Nephron progenitor cell (in vitro differentiated cells): ENCODE results near the gene NMB.

Source experiments
- DNase-seq: peaks from one replicate; pipeline ENCODE4 v3.0.0; 2021
- H3K27ac Mint-ChIP-seq: 2 replicates; pipeline ENCODE4 v1.8.0; 2021; ENCODE audit warnings: mild to moderate bottlenecking, moderate library complexity, mixed read lengths
- H3K27me3 Mint-ChIP-seq: 2 replicates; pipeline ENCODE4 v1.8.0; 2021; ENCODE audit warnings: mild to moderate bottlenecking, low read depth, mixed read lengths; ENCODE audit not compliant: poor library complexity
- H3K36me3 Mint-ChIP-seq: 2 replicates; pipeline ENCODE4 v1.8.0; 2021; ENCODE audit warnings: low read depth, mixed read lengths
- H3K4me1 Mint-ChIP-seq: 2 replicates; pipeline ENCODE4 v1.8.0; 2021; ENCODE audit warnings: mixed read lengths
- H3K4me3 Mint-ChIP-seq: 2 replicates; pipeline ENCODE4 v1.8.0; 2021; ENCODE audit warnings: mild to moderate bottlenecking, moderate library complexity, mixed read lengths
- H3K9me3 Mint-ChIP-seq: 2 replicates; pipeline ENCODE4 v1.8.0; 2021; ENCODE audit warnings: mild to moderate bottlenecking, moderate library complexity, mixed read lengths
- TF ChIP-seq, protein P1 (sequence below): fragments of 200-600 bp; sonication (generic); IDR thresholded peaks from 2 replicates; pipeline ENCODE4 v1.5.0; 2021; ENCODE audit warnings: antibody characterized with exemption

Gene NMB

DNA sequence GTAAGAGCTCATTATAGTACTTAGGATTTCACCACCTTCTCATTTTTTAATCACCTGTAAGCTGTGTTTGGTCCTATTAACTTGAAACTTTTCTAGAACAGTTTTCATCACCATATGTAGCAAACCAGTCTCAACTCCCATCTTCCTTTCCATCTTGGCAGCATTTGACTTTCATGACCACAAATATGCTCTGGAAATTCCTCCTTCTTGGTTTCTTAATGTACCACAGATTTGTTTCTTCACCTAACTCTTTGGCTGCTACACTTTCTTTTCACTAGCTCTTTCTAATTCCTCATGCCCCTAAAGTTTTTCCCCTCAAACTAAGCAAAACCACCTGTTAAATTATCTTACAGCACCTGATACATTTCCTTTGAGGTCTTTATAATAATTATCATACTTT, 13.2 kb upstream of the NMB start:
- Mint-ChIP-seq H3K27ac (no peak overlapping the region), H3K36me3 (peaks cover 68% of the 10 kb centered on the region), H3K9me3 (peaks cover 7% of the 10 kb centered on the region), H3K27me3 (no peaks in the 10 kb centered on the region), H3K4me1 (no peaks in the 10 kb centered on the region), H3K4me3 (no peak overlapping the region)
- DNase-seq = no peak
- TF ChIP-seq, protein P1, sequence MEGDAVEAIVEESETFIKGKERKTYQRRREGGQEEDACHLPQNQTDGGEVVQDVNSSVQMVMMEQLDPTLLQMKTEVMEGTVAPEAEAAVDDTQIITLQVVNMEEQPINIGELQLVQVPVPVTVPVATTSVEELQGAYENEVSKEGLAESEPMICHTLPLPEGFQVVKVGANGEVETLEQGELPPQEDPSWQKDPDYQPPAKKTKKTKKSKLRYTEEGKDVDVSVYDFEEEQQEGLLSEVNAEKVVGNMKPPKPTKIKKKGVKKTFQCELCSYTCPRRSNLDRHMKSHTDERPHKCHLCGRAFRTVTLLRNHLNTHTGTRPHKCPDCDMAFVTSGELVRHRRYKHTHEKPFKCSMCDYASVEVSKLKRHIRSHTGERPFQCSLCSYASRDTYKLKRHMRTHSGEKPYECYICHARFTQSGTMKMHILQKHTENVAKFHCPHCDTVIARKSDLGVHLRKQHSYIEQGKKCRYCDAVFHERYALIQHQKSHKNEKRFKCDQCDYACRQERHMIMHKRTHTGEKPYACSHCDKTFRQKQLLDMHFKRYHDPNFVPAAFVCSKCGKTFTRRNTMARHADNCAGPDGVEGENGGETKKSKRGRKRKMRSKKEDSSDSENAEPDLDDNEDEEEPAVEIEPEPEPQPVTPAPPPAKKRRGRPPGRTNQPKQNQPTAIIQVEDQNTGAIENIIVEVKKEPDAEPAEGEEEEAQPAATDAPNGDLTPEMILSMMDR = no peak

DNA sequence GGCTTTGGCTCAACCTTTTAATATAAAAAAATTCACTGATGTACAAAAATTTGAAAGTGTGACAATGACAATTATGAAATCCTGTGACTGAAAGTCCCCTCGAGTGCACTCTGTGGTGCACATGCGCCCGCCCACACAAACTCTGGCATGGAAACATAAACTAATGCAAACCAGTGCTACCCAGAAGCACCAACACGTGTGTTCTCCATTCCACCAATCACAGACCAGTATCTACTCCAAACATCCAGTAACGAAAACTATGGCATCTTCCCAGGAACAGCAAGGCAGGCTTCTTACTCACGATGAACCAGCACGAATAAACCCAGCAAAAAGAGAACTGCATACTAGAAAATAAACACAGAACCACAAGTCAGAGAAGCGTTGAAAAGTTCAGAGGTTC, 11.7 kb upstream of the NMB start:
- peaks cover 7% of the 10 kb centered on the region for H3K9me3 Mint-ChIP-seq
- no peak for DNase-seq
- H3K27ac Mint-ChIP-seq = no peak overlapping the region
- no peaks in the 10 kb centered on the region for H3K27me3 Mint-ChIP-seq
- TF ChIP-seq, protein P1 = no peak
- peaks cover 71% of the 10 kb centered on the region for H3K36me3 Mint-ChIP-seq
- H3K4me1 Mint-ChIP-seq = no peaks in the 10 kb centered on the region
- H3K4me3 Mint-ChIP-seq = no peak overlapping the region

GRCh38 chr15:84668221-84668982, 10.4 kb upstream of the NMB start:
- H3K4me1 Mint-ChIP-seq = no peaks in the 10 kb centered on the region
- no peak overlapping the region for H3K27ac Mint-ChIP-seq
- DNase-seq = no peak
- H3K36me3 Mint-ChIP-seq = peaks cover 67% of the 10 kb centered on the region
- H3K9me3 Mint-ChIP-seq = peaks cover 6% of the 10 kb centered on the region
- TF ChIP-seq, protein P1 = no peak
- H3K4me3 Mint-ChIP-seq = no peak overlapping the region
- no peaks in the 10 kb centered on the region for H3K27me3 Mint-ChIP-seq

GRCh38 chr15:84666373-84666772, 8.4 kb upstream of the NMB start:
- H3K27ac Mint-ChIP-seq = peak overlapping the region; percentile 81
- no peak for DNase-seq
- peaks cover 59% of the 10 kb centered on the region for H3K36me3 Mint-ChIP-seq
- no peaks in the 10 kb centered on the region for H3K27me3 Mint-ChIP-seq
- no peaks in the 10 kb centered on the region for H3K4me1 Mint-ChIP-seq
- TF ChIP-seq, protein P1 = no peak
- no peaks in the 10 kb centered on the region for H3K9me3 Mint-ChIP-seq
- no peak overlapping the region for H3K4me3 Mint-ChIP-seq

GRCh38 chr15:84661001-84661400, 3.0 kb upstream of the NMB start:
- DNase-seq = no peak
- peaks cover 19% of the 10 kb centered on the region for H3K27me3 Mint-ChIP-seq
- H3K4me1 Mint-ChIP-seq = peaks cover 30% of the 10 kb centered on the region
- no peaks in the 10 kb centered on the region for H3K9me3 Mint-ChIP-seq
- TF ChIP-seq, protein P1 = no peak
- peak overlapping the region; percentile 34 for H3K27ac Mint-ChIP-seq
- peaks cover 27% of the 10 kb centered on the region for H3K36me3 Mint-ChIP-seq
- H3K4me3 Mint-ChIP-seq = no peak overlapping the region
